MCF 10A (cell line): Measurements from ENCODE around the gene HDLBP. TPM values are rescaled to one million over a fixed set of nuclear protein-coding genes. Genes with fewer than 3 reads are reported as not detected.
A peak's percentile ranks its signal among the peaks of the same experiment; 100 is the strongest.

Source experiments
- BruUV-seq: library from RNA; stranded (reverse); fragments of 400-500 nt; replicated peaks from 2 replicates; lab custom pipeline; 2021; lab: Mats Ljungman, UMichigan
- CTCF ChIA-PET: fragments of 300-600 bp; sonication (Branson Sonifier 250); formaldehyde crosslinking; extraction: SDS; loops from one replicate; lab custom pipeline; 2021; ENCODE audit warnings: antibody characterized with exemption, inconsistent platforms; lab: Yijun Ruan, JAX
- POLR2A ChIA-PET: fragments of 300-600, 350-650 bp; sonication (Branson Sonifier 250); formaldehyde crosslinking; extraction: SDS; loops from one replicate; lab custom pipeline; 2020; ENCODE audit warnings: antibody characterized with exemption, inconsistent platforms; lab: Yijun Ruan, JAX
- DNase-seq: peaks from one replicate; pipeline ENCODE4 v3.0.0-alpha.2; 2018; ENCODE audit not compliant: unreplicated experiment
- H3K27ac Mint-ChIP-seq: one replicate; pipeline ENCODE4 v1.8.0; 2022; ENCODE audit warnings: mild to moderate bottlenecking, low read depth, mixed read lengths; ENCODE audit not compliant: unreplicated experiment
- H3K27me3 Mint-ChIP-seq: one replicate; pipeline ENCODE4 v1.8.0; 2022; ENCODE audit warnings: mixed read lengths; ENCODE audit not compliant: insufficient read depth, unreplicated experiment
- H3K36me3 Mint-ChIP-seq: one replicate; pipeline ENCODE4 v1.8.0; 2022; ENCODE audit warnings: mild to moderate bottlenecking, moderate library complexity, mixed read lengths; ENCODE audit not compliant: insufficient read depth, unreplicated experiment
- H3K4me1 Mint-ChIP-seq: one replicate; pipeline ENCODE4 v1.8.0; 2022; ENCODE audit warnings: mixed read lengths; ENCODE audit not compliant: insufficient read depth, unreplicated experiment
- H3K4me3 Mint-ChIP-seq: one replicate; pipeline ENCODE4 v1.8.0; 2022; ENCODE audit warnings: mild to moderate bottlenecking, moderate library complexity, mixed read lengths; ENCODE audit not compliant: unreplicated experiment
- H3K9me3 Mint-ChIP-seq: one replicate; pipeline ENCODE4 v1.8.0; 2022; ENCODE audit warnings: mixed read lengths; ENCODE audit not compliant: unreplicated experiment
- intact Hi-C: fragments of 100-400 bp; cut with micrococcal nuclease; formaldehyde crosslinking; loops from 2 replicates; pipeline ENCODE4 v1.14.1; 2022
- total RNA-seq: library from RNA; stranded (reverse); gene quantifications from 2 replicates; pipeline ENCODE4 v1.2.3, GENCODE V29; 2022
- TF ChIP-seq, protein P1 (sequence below): fragments of 200-600 bp; IDR thresholded peaks from one replicate; pipeline ENCODE4 v1.8.0; 2022; ENCODE audit warnings: antibody characterized with exemption, mild to moderate bottlenecking; ENCODE audit not compliant: unreplicated experiment

The HDLBP gene
- total RNA-seq, 1 experiment from 2014 or later: 670 TPM

DNA sequence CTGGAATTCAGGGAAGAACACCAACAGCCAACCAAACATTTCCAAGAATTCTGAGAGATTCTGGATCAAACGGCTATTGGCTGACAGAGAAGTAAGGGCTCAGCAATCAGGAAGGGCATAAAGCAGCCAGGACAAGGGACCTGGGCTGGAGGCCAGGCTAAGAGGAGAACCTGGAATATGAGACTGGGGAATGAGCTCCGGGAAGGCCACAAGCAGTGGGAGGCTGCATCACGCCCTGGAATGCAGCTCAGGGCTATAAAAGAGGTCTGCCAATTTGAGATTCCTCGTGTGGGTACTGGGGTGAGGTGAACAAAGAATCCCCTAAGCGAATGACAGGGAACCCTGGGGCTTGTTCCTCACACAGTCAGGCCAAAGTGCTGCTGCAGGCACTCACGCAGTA, 66.6 kb downstream of the HDLBP start:
- Mint-ChIP-seq H3K4me3 (no peak overlapping the region), H3K4me1 (no peaks in the 10 kb centered on the region), H3K27ac (no peak overlapping the region), H3K9me3 (no peaks in the 10 kb centered on the region), H3K36me3 (peaks cover 98% of the 10 kb centered on the region), H3K27me3 (no peaks in the 10 kb centered on the region)
- intact Hi-C loops: no loop called here
- no peak for DNase-seq
- no TSS peak for BruUV-seq
- POLR2A ChIA-PET: no interaction called here
- TF ChIP-seq, protein P1, sequence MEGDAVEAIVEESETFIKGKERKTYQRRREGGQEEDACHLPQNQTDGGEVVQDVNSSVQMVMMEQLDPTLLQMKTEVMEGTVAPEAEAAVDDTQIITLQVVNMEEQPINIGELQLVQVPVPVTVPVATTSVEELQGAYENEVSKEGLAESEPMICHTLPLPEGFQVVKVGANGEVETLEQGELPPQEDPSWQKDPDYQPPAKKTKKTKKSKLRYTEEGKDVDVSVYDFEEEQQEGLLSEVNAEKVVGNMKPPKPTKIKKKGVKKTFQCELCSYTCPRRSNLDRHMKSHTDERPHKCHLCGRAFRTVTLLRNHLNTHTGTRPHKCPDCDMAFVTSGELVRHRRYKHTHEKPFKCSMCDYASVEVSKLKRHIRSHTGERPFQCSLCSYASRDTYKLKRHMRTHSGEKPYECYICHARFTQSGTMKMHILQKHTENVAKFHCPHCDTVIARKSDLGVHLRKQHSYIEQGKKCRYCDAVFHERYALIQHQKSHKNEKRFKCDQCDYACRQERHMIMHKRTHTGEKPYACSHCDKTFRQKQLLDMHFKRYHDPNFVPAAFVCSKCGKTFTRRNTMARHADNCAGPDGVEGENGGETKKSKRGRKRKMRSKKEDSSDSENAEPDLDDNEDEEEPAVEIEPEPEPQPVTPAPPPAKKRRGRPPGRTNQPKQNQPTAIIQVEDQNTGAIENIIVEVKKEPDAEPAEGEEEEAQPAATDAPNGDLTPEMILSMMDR: no peak
- CTCF ChIA-PET: interaction anchor here (1.1 kb wide), 1 partner anchor 8 kb away, joined by 4 read pairs; no protein-coding TSS in a partner anchor

DNA sequence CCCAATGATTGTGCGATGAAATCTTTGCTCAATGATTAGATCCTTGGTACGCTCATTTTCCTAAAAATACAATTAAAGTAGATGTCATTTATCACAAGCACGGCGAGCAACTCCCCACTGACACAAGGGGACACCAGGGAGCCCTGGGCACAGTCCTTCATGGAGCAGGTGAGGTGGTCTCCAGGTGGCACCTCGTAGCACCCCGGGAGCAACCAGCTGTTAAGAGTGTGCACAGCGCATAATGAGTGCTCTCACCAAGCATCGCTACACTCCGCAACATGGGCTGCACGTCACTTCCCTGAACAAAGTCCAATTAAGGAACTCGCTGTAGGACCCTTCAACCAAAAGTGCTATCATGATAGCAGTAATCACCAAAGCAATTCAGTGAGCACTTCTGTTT, 67.2 kb downstream of the HDLBP start:
- POLR2A ChIA-PET: no interaction called here
- DNase-seq: no peak
- CTCF ChIA-PET: interaction anchor here (1.1 kb wide), 1 partner anchor 8 kb away, joined by 4 read pairs; no protein-coding TSS in a partner anchor
- H3K4me1 Mint-ChIP-seq: no peaks in the 10 kb centered on the region
- TF ChIP-seq, protein P1: no peak
- BruUV-seq: no TSS peak
- no peak overlapping the region for H3K4me3 Mint-ChIP-seq
- no peaks in the 10 kb centered on the region for H3K27me3 Mint-ChIP-seq
- H3K9me3 Mint-ChIP-seq: no peaks in the 10 kb centered on the region
- H3K36me3 Mint-ChIP-seq: peaks cover 98% of the 10 kb centered on the region
- intact Hi-C loops: no loop called here
- no peak overlapping the region for H3K27ac Mint-ChIP-seq

- Mint-ChIP-seq H3K9me3 (no peaks in the 10 kb centered on the region), H3K4me3 (no peak overlapping the region), H3K4me1 (no peaks in the 10 kb centered on the region), H3K36me3 (peaks cover 100% of the 10 kb centered on the region), H3K27ac (peak overlapping the region; percentile 8), H3K27me3 (no peaks in the 10 kb centered on the region)
- CTCF ChIA-PET: interaction anchor here (0.6 to 1.2 kb wide), 2 partner anchors 191 to 393 kb away, joined by 3 read pairs; no protein-coding TSS in a partner anchor
- TF ChIP-seq, protein P1: no peak
- DNase-seq: no peak
- no TSS peak for BruUV-seq
- POLR2A ChIA-PET: no interaction called here
- intact Hi-C loops: no loop called here
Observed at GRCh38 chr2:241244368-241244767, 71.1 kb downstream of the HDLBP start.

GRCh38 chr2:241242306-241242705, 73.2 kb downstream of the HDLBP start:
- POLR2A ChIA-PET: no interaction called here
- BruUV-seq: no TSS peak
- no peaks in the 10 kb centered on the region for H3K4me1 Mint-ChIP-seq
- H3K27ac Mint-ChIP-seq: no peak overlapping the region
- CTCF ChIA-PET: interaction anchor here (1.4 kb wide), 1 partner anchor 77 kb away, joined by 4 read pairs; no protein-coding TSS in a partner anchor
- no peak overlapping the region for H3K4me3 Mint-ChIP-seq
- no peak for DNase-seq
- TF ChIP-seq, protein P1: no peak
- no peaks in the 10 kb centered on the region for H3K9me3 Mint-ChIP-seq
- intact Hi-C loops: no loop called here
- H3K36me3 Mint-ChIP-seq: peaks cover 100% of the 10 kb centered on the region
- H3K27me3 Mint-ChIP-seq: no peaks in the 10 kb centered on the region
